HG03442 (cell line): ENCODE results near the gene PSMD14.

ENCODE experiments used
- ATAC-seq: cut with Tn5 transposase; IDR thresholded peaks from one replicate; pipeline ENCODE4 v1.9.1; 2021; ENCODE audit warnings: mild to moderate bottlenecking, moderate library complexity; ENCODE audit not compliant: unreplicated experiment

Gene PSMD14

DNA sequence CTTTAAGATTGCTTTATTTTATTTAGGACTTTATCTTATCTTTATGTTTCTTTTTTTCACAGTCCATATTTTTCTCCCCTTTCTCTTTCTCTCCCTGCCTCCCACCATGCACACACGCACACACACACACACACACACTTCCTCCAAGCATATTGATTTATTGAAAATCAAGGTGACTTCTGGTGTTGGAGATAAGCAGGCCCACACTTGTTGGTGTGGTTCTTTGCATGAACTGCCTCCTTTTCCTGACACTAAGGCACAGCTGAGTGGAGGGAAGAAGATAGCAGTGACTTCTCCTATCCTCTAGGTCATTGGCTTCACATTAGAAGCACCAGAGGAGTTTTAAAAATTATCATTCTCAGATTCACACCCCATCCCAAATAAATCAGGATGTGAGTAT, 125.9 kb downstream of the PSMD14 start:
- no peak for ATAC-seq

DNA sequence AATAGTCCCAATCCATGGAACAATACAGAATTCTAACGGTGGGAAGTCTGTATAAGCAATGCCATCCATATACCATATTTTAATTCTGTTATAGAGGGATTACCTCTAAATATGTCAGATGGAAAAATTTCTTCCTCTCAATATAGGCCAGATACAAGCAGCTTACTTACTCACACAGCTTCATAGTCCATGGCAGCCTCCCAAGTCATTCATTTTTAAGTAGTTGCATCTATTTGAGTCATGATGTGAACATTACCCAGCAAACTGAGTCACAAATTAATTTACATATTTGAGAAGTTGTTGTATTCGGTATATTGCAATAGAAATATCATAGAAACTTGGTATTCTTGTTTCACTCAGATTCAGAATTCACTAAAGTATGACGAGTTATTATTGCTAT, 128.2 kb downstream of the PSMD14 start:
- no peak for ATAC-seq

DNA sequence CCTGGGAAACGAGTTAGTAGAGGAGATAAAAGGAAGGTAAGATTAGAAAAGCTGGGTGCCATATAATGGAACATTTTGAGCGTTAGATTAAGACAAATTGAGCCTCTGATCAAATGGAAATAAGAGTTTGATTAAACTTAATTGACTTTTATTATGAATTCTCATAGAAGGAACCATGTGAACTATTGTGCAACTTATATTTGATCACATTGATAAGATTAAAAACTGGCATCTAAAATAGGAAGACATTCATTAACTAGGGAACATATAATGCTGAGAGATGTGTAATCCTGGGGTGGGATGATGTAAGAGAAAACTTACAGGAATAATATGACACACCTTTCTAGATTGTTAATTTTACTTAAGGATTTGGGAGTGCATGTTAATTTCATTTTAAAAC, 130.4 kb downstream of the PSMD14 start:
- ATAC-seq, result no peak

DNA sequence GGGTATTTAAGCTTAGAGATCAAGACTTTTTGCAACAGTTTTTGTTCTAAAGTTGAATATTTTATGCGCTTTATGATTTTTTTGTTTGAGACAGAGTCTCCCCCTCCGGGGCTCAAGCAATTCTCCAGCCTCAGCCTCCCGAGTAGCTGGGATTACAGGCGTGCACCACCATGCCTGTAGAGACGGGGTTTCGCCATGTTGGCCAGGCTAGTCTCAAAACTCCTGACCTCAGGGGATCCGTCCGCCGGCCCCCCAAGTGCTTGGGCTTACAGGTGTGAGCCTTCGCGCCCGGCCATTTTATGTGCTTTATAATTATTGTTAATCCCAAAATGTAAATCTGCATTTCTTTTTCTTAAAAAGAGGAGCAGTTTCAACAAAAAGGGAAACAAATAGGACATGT, 136.9 kb downstream of the PSMD14 start:
- ATAC-seq, result no peak

DNA sequence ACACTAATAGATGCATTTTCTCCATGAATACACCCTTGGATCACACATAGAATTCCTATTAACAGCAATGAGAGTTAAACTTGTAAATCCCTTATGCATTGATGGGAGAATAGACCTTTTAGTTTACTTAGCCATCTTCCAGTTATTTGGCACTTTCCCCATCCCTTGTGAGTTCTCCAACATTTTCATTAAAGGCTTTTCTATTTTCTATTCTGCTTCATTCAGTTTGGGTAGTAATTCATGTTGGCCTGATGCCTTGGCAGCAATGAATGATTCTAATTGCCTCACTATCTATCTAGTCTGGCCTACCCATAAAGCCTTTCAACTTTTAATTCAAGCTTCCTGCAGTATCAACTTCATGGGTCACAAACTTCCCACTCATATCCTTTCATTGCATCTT, 140.2 kb downstream of the PSMD14 start:
- no peak for ATAC-seq
